Measurements from ENCODE around the gene GDPD4. TPM values are rescaled to one million over a fixed set of nuclear protein-coding genes. Genes with fewer than 3 reads are reported as not detected.

GDPD4 gene
- total and polyA plus RNA-seq, 10 of the 15 experiments (the other 5 are each of a cell fraction or from before 2014, with no cell fraction given): 0.23 TPM; not detected in 9

- Histone ChIP-seq H3K27me3 (replicated peaks in 1 of 2; ENCODE audit: control insufficient read depth in 2 of 2, insufficient read depth in 2 of 2, low read length in 1 of 2) (no peaks in the 10 kb centered on the region), H3K27ac (ENCODE audit: control insufficient read depth, insufficient read depth) (no peak overlapping the region), H3K9me3 (replicated peaks; ENCODE audit: control insufficient read depth, insufficient read depth, low read length) (peaks cover 2% of the 10 kb centered on the region; the same call in 2 of the 3 replicates), H3K79me2 (ENCODE audit: control insufficient read depth, insufficient read depth, low read length) (no peaks in the 10 kb centered on the region), H3K4me2 (ENCODE audit: control insufficient read depth, insufficient read depth) (no peak overlapping the region), H3K4me1 (ENCODE audit: control insufficient read depth, insufficient read depth, low read length) (no peaks in the 10 kb centered on the region), H3K4me3 (no peak overlapping the region), H4K20me1 (ENCODE audit: control insufficient read depth, insufficient read depth) (no peaks in the 10 kb centered on the region), H2AFZ (ENCODE audit: control insufficient read depth, low read depth, low read length) (no peak overlapping the region), H3K36me3 (ENCODE audit: control insufficient read depth in 2 of 2, insufficient read depth in 2 of 2, low read length in 1 of 2) (peaks cover 8 to 16% of the 10 kb centered on the region in 2 experiments; a peak in 3 of 4 replicates), H3K9ac (ENCODE audit: control insufficient read depth, insufficient read depth, low read length) (no peak overlapping the region)
- CTCF ChIA-PET: interaction anchor here (1.5 kb wide), 1 partner anchor 11 kb away, joined by 3 read pairs; no protein-coding TSS in a partner anchor
- DNase-seq (ENCODE audit: low read depth, low spot score) (no peak), FAIRE-seq (no peak), ATAC-seq (no peak)
- POLR2A ChIA-PET: no interaction called here
- SMC1A ChIA-PET (ENCODE audit: uncharacterized antibody, unreplicated experiment): interaction anchor here (0.8 kb wide), 1 partner anchor 138 kb away, joined by 6 read pairs; no protein-coding TSS in a partner anchor
- in situ Hi-C loops (cut with MboI): no loop called here
- RAD21 ChIA-PET (ENCODE audit: unreplicated experiment): no interaction called here
- no peak for TF ChIP-seq CBX3 (IDR thresholded peaks at IDR 0.05; ENCODE audit: borderline replicate concordance, low read depth)
- TF ChIP-seq ZBED1 (IDR thresholded peaks at IDR 0.05; ENCODE audit: borderline replicate concordance): no peak
- TF ChIP-seq SREBF2 (IDR thresholded peaks at IDR 0.05; ENCODE audit: low read length): no peak
- TF ChIP-seq SPI1 (IDR thresholded peaks at IDR 0.05; ENCODE audit: borderline replicate concordance, insufficient read depth, low read depth, low read length): no peak
- TF ChIP-seq ZNF274 (IDR thresholded peaks at IDR 0.05; ENCODE audit: insufficient read depth, insufficient read length): no peak
- TF ChIP-seq KLF5 (IDR thresholded peaks at IDR 0.05; ENCODE audit: partially characterized antibody): no peak
- no peak for TF ChIP-seq EED (IDR thresholded peaks at IDR 0.05; ENCODE audit: low read depth)
- no peak for TF ChIP-seq HCFC1 (IDR thresholded peaks at IDR 0.05; ENCODE audit: low read length)
- no peak for TF ChIP-seq BHLHE40 (IDR thresholded peaks at IDR 0.05; ENCODE audit: borderline replicate concordance in 1 of 2, low read depth in 2 of 2, low read length in 1 of 2)
- no peak for TF ChIP-seq DPF2 (IDR thresholded peaks at IDR 0.05)
- TF ChIP-seq E4F1 (IDR thresholded peaks at IDR 0.05; ENCODE audit: borderline replicate concordance, partially characterized antibody): no peak
- TF ChIP-seq, protein P1, sequence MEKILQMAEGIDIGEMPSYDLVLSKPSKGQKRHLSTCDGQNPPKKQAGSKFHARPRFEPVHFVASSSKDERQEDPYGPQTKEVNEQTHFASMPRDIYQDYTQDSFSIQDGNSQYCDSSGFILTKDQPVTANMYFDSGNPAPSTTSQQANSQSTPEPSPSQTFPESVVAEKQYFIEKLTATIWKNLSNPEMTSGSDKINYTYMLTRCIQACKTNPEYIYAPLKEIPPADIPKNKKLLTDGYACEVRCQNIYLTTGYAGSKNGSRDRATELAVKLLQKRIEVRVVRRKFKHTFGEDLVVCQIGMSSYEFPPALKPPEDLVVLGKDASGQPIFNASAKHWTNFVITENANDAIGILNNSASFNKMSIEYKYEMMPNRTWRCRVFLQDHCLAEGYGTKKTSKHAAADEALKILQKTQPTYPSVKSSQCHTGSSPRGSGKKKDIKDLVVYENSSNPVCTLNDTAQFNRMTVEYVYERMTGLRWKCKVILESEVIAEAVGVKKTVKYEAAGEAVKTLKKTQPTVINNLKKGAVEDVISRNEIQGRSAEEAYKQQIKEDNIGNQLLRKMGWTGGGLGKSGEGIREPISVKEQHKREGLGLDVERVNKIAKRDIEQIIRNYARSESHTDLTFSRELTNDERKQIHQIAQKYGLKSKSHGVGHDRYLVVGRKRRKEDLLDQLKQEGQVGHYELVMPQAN (conservative IDR thresholded peaks at IDR 0.05): no peak
- TF ChIP-seq ATF7 (IDR thresholded peaks at IDR 0.05; ENCODE audit: low read depth): no peak
- TF ChIP-seq CREB1 (IDR thresholded peaks at IDR 0.05; ENCODE audit: low read depth): no peak
- no peak for TF ChIP-seq CREM (IDR thresholded peaks at IDR 0.05; ENCODE audit: low read depth)
- no peak for TF ChIP-seq BRCA1 (IDR thresholded peaks at IDR 0.05; ENCODE audit: low read depth, low read length)
- no peak for TF ChIP-seq NFIC (IDR thresholded peaks at IDR 0.05; ENCODE audit: low read depth, low read length)
- TF ChIP-seq, protein P2, sequence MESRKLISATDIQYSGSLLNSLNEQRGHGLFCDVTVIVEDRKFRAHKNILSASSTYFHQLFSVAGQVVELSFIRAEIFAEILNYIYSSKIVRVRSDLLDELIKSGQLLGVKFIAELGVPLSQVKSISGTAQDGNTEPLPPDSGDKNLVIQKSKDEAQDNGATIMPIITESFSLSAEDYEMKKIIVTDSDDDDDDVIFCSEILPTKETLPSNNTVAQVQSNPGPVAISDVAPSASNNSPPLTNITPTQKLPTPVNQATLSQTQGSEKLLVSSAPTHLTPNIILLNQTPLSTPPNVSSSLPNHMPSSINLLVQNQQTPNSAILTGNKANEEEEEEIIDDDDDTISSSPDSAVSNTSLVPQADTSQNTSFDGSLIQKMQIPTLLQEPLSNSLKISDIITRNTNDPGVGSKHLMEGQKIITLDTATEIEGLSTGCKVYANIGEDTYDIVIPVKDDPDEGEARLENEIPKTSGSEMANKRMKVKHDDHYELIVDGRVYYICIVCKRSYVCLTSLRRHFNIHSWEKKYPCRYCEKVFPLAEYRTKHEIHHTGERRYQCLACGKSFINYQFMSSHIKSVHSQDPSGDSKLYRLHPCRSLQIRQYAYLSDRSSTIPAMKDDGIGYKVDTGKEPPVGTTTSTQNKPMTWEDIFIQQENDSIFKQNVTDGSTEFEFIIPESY (IDR thresholded peaks at IDR 0.05): no peak
- BruUV-seq (replicated peaks): no TSS peak
- WGBS (ENCODE audit: insufficient coverage, insufficient replicate concordance, low lambda C conversion rate, missing lambda C conversion rate): 69% methylated on average over 2 of the region's 3 CpGs
- intact Hi-C loops (cut with micrococcal nuclease; ENCODE audit: unreplicated experiment): no loop called here
Observed at GRCh38 chr11:77332259-77332658, 30.8 kb upstream of the GDPD4 start.

Data from GM12878 (cell line).